ENCODE measurements around the gene ERVH48-1. TPM values are rescaled to one million over a fixed set of nuclear protein-coding genes. Genes with fewer than 3 reads are reported as not detected.
"Not testable (repeated sequence)": the region's sequence is repeated elsewhere in the genome, so short reads cannot be mapped to it uniquely, and the experiment has no call there.

ERVH48-1 gene
- total RNA-seq, 1 donor from 2014 or later: not detected

GRCh38 chr21:42941696-42942085 lies 16.3 kb upstream of the ERVH48-1 start:
- intact Hi-C loops (cut with DNase I): no loop called here
- DNase-seq (no peak), ATAC-seq (no peak)

GRCh38 chr21:42939582-42940413 lies 14.4 kb upstream of the ERVH48-1 start:
- H3K9me3 ChIP-seq: no peaks in the 10 kb centered on the region
- intact Hi-C loops (cut with DNase I): no loop called here
- DNase-seq (no peak), ATAC-seq (peak; percentile 90 to 93)
- TF ChIP-seq CTCF (IDR thresholded peaks at IDR 0.05): no peak
- no peaks in the 10 kb centered on the region for H3K36me3 ChIP-seq
- H3K4me3 ChIP-seq: no peak overlapping the region
- H3K27ac ChIP-seq: peak overlapping the region; percentile 44
- no peaks in the 10 kb centered on the region for H3K4me1 ChIP-seq
- no peaks in the 10 kb centered on the region for H3K27me3 ChIP-seq (ENCODE audit: low read depth)

More at GRCh38 chr21:42941696-42942085, 16.3 kb upstream of the ERVH48-1 start:
- no peak for TF ChIP-seq CTCF (IDR thresholded peaks at IDR 0.05)
- Histone ChIP-seq H3K27ac (no peak overlapping the region), H3K4me1 (no peaks in the 10 kb centered on the region), H3K4me3 (no peak overlapping the region), H3K27me3 (ENCODE audit: low read depth) (no peaks in the 10 kb centered on the region), H3K36me3 (no peaks in the 10 kb centered on the region), H3K9me3 (no peaks in the 10 kb centered on the region)

- ATAC-seq; H3K27ac ChIP-seq; H3K4me1 ChIP-seq; DNase-seq; intact Hi-C loops (cut with DNase I); H3K36me3 ChIP-seq; H3K27me3 ChIP-seq (ENCODE audit: low read depth); H3K9me3 ChIP-seq; H3K4me3 ChIP-seq: not testable (repeated sequence)
Observed at GRCh38 chr21:42938606-42938995, 13.2 kb upstream of the ERVH48-1 start.

- TF ChIP-seq CTCF (IDR thresholded peaks at IDR 0.05): no peak
- intact Hi-C loops (cut with DNase I): no loop called here
- no peaks in the 10 kb centered on the region for H3K9me3 ChIP-seq
- no peaks in the 10 kb centered on the region for H3K36me3 ChIP-seq
- DNase-seq: no peak
- no peak overlapping the region for H3K27ac ChIP-seq
- no peak for ATAC-seq
- H3K4me1 ChIP-seq: no peaks in the 10 kb centered on the region
- H3K4me3 ChIP-seq: no peak overlapping the region
- no peaks in the 10 kb centered on the region for H3K27me3 ChIP-seq (ENCODE audit: low read depth)
Observed at GRCh38 chr21:42937960-42938605, 12.7 kb upstream of the ERVH48-1 start.

- H3K4me1 ChIP-seq; H3K9me3 ChIP-seq; intact Hi-C loops (cut with DNase I); H3K27me3 ChIP-seq (ENCODE audit: low read depth); DNase-seq; ATAC-seq; H3K4me3 ChIP-seq; H3K36me3 ChIP-seq; H3K27ac ChIP-seq: not testable (repeated sequence)
Observed at GRCh38 chr21:42937034-42937940, 11.9 kb upstream of the ERVH48-1 start.

- H3K9me3 ChIP-seq; H3K4me3 ChIP-seq; intact Hi-C loops (cut with DNase I); H3K4me1 ChIP-seq; H3K36me3 ChIP-seq; ATAC-seq; H3K27me3 ChIP-seq (ENCODE audit: low read depth); DNase-seq; H3K27ac ChIP-seq: not testable (repeated sequence)
Observed at GRCh38 chr21:42936360-42936759, 10.9 kb upstream of the ERVH48-1 start.

- DNase-seq; H3K36me3 ChIP-seq; H3K27me3 ChIP-seq (ENCODE audit: low read depth); H3K4me3 ChIP-seq; intact Hi-C loops (cut with DNase I); ATAC-seq; H3K4me1 ChIP-seq; H3K27ac ChIP-seq; H3K9me3 ChIP-seq: not testable (repeated sequence)
Observed at GRCh38 chr21:42933973-42934372, 8.5 kb upstream of the ERVH48-1 start.

- ATAC-seq; H3K9me3 ChIP-seq; H3K27me3 ChIP-seq (ENCODE audit: low read depth); intact Hi-C loops (cut with DNase I); DNase-seq; H3K27ac ChIP-seq; H3K4me1 ChIP-seq; H3K36me3 ChIP-seq; H3K4me3 ChIP-seq: not testable (repeated sequence)
Observed at GRCh38 chr21:42933137-42933970, 7.9 kb upstream of the ERVH48-1 start.

GRCh38 chr21:42932378-42933136 lies 7.1 kb upstream of the ERVH48-1 start:
- intact Hi-C loops (cut with DNase I); DNase-seq; H3K27ac ChIP-seq: not testable (repeated sequence)

More at GRCh38 chr21:42932378-42933136, 7.1 kb upstream of the ERVH48-1 start:
- H3K4me3 ChIP-seq; H3K4me1 ChIP-seq; H3K27me3 ChIP-seq (ENCODE audit: low read depth); ATAC-seq; H3K36me3 ChIP-seq; H3K9me3 ChIP-seq: not testable (repeated sequence)

Data from lower lobe of right lung (tissue), 2 donors.